ENCODE measurements around the gene EIF2B1.

The EIF2B1 gene

DNA sequence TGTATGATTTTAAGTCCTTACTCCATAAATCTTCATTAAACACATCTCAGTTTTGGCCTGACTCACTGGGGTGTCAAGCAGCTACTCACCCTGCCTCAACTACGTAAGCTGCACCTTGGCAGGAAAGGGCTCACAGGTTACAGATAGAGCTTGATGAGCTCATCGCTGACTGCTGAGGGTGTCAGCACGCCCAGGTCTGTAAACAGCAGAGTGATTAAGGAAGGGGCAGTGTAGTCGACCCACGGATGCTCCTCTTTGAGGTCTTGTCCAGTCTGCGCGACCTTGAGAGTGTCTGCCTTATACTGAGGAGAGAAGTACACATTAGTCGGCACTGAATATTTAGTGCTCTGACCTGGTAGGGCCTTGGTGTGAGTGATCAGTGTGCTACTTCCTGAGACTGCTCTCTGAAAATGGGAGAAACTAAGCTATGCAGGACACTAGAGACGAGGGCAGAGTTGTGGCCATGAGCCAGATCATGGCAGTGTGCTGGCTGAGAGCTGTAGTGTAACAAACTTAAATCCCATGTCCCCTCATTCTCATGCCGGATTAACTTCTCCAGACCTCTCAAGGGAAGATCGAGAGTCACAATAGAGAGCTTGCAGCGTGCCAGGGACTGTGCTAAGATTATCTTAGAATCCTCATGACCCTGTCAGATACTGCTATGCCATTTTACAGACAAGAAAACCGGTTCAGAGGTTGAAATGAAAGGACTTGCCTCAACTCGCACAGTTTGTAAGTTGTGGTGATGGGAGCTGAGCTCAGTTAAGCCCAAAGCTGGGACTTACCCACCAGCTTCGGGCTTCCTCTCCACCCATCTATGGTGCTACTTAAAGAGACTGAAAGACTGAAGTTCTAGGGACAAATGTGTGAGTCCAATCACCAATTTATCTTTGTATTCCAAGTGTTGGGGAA, 11.6 kb downstream of the EIF2B1 start:
- in situ Hi-C loops (cut with MboI; ENCODE audit: low sequenced_read_pairs, unreplicated experiment), result no loop called here
- TF ChIP-seq, protein P1, sequence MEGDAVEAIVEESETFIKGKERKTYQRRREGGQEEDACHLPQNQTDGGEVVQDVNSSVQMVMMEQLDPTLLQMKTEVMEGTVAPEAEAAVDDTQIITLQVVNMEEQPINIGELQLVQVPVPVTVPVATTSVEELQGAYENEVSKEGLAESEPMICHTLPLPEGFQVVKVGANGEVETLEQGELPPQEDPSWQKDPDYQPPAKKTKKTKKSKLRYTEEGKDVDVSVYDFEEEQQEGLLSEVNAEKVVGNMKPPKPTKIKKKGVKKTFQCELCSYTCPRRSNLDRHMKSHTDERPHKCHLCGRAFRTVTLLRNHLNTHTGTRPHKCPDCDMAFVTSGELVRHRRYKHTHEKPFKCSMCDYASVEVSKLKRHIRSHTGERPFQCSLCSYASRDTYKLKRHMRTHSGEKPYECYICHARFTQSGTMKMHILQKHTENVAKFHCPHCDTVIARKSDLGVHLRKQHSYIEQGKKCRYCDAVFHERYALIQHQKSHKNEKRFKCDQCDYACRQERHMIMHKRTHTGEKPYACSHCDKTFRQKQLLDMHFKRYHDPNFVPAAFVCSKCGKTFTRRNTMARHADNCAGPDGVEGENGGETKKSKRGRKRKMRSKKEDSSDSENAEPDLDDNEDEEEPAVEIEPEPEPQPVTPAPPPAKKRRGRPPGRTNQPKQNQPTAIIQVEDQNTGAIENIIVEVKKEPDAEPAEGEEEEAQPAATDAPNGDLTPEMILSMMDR (IDR thresholded peaks at IDR 0.05; ENCODE audit: borderline replicate concordance, control extremely low read depth, extremely low read depth, insufficient read depth, missing control alignments), result no peak
- DNase-seq (ENCODE audit: low spot score), result no peak

DNA sequence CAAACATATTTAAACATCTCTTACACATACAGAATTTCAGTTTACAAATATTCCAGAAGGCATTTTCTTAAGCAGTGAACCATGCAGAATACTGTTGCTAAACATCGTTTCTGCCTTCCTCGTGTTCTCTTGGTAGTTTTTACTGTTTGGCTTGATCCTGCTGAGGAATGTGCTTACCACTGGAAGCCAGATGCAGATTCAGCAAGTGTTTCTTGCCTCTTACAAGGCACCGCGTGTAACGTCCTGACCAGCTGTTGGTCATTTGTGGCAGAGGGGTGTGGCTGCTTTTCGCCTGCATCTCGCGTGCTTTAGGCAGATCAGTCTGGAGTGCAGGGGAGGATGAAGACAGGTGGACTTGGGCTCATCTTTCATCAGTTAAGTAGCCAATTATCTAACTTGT, 12.4 kb downstream of the EIF2B1 start:
- no peak for DNase-seq (ENCODE audit: low spot score)
- TF ChIP-seq, protein P1 (IDR thresholded peaks at IDR 0.05; ENCODE audit: borderline replicate concordance, control extremely low read depth, extremely low read depth, insufficient read depth, missing control alignments), result no peak
- in situ Hi-C loops (cut with MboI; ENCODE audit: low sequenced_read_pairs, unreplicated experiment), result no loop called here

DNA sequence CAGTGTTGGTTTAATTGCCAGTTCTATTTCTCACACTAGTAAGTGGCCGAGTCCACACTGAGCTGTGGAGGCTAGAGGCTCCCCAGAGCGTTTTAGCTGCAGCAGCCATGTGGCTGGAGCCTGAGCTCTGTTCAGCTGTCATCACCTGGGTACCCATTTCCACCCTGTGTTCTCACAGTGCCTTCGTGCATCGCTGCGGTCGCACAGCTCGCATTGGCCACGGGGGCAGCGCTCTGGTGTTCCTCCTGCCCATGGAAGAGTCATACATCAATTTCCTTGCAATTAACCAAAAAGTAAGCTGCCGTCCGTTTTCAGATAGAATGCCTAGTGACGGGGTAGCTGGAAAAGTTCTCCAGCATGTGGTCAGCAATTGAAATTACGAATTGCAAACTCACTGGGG, 15.9 kb downstream of the EIF2B1 start:
- TF ChIP-seq, protein P1 (IDR thresholded peaks at IDR 0.05; ENCODE audit: borderline replicate concordance, control extremely low read depth, extremely low read depth, insufficient read depth, missing control alignments), result no peak
- in situ Hi-C loops (cut with MboI; ENCODE audit: low sequenced_read_pairs, unreplicated experiment), result no loop called here
- no peak for DNase-seq (ENCODE audit: low spot score)

DNA sequence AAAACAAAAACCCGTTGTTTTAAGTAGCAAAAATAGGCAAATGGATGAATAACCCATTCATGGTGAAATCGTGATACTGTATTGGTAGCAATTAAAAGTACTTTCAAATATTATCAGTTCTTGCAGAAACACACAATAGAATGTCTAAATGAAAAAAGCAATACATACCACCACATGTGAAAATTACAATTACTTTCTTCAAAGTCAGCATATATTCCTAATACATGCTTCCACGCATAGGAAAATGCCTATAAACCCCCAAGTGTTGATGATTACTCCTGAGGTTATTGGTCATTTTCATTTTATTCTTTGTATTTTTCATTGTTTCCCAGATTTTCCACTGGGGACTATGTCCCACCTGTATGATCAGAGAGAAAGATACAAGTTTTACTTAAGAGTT, 16.3 kb downstream of the EIF2B1 start:
- no peak for DNase-seq (ENCODE audit: low spot score)
- TF ChIP-seq, protein P1 (IDR thresholded peaks at IDR 0.05; ENCODE audit: borderline replicate concordance, control extremely low read depth, extremely low read depth, insufficient read depth, missing control alignments), result no peak
- in situ Hi-C loops (cut with MboI; ENCODE audit: low sequenced_read_pairs, unreplicated experiment), result no loop called here

DNA sequence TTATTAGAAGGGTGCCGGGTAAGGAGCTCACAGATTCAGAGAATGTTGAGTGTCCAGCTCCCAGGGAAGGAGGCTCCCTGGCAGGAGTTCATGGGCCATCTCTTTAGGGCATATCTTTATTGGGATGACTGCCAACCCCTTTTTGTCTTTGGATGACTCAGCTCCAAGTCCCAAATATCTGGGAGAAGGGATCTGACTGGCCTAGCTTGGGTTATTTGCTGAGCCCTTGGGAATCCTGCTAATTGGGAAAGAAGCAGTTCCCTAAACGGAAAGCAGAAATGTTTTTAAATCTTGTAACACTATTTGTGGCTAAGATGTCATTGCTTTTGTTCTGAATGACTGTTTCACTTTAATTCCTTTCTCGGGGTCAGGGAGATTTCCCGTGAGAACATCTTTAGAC, 19.0 kb downstream of the EIF2B1 start:
- no peak for DNase-seq (ENCODE audit: low spot score)
- TF ChIP-seq, protein P1 (IDR thresholded peaks at IDR 0.05; ENCODE audit: borderline replicate concordance, control extremely low read depth, extremely low read depth, insufficient read depth, missing control alignments), result no peak
- in situ Hi-C loops (cut with MboI; ENCODE audit: low sequenced_read_pairs, unreplicated experiment), result no loop called here

DNA sequence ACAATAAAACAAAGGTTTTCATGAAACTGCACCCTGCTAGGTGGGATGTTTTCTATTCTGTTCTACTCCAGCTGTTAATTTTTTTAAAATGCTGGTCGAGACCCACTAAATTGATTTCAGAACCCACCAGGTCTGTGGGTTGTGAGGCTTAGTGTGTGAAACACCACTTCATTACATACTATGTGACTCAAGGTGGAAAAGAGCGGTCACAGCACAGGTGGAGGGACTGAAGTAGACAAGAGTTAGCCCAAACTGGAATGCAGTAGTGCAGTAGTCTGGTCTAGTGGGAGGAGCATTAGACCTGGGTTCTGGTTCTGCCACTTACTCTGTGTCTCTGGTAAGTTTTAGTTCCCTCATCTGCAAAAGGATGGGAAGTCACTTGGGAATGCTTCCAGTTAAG, 19.4 kb downstream of the EIF2B1 start:
- no peak for DNase-seq (ENCODE audit: low spot score)
- TF ChIP-seq, protein P1 (IDR thresholded peaks at IDR 0.05; ENCODE audit: borderline replicate concordance, control extremely low read depth, extremely low read depth, insufficient read depth, missing control alignments), result no peak
- in situ Hi-C loops (cut with MboI; ENCODE audit: low sequenced_read_pairs, unreplicated experiment), result no loop called here
